ENCODE data around the gene CDT1.

CDT1 gene

GRCh38 chr16:88854306-88855111 lies 50.9 kb downstream of the CDT1 start:
- in situ Hi-C loops (cut with MboI; ENCODE audit: low sequenced_read_pairs), result no loop called here

- in situ Hi-C loops (cut with MboI; ENCODE audit: low sequenced_read_pairs), result no loop called here
Observed at GRCh38 chr16:88855176-88855575, 51.6 kb downstream of the CDT1 start.

- in situ Hi-C loops (cut with MboI; ENCODE audit: low sequenced_read_pairs), result no loop called here
Observed at GRCh38 chr16:88855736-88856121, 52.1 kb downstream of the CDT1 start.

- in situ Hi-C loops (cut with MboI; ENCODE audit: low sequenced_read_pairs), result no loop called here
Observed at GRCh38 chr16:88856122-88856827, 52.7 kb downstream of the CDT1 start.

- in situ Hi-C loops (cut with MboI; ENCODE audit: low sequenced_read_pairs), result no loop called here
Observed at GRCh38 chr16:88856828-88857727, 53.5 kb downstream of the CDT1 start, which contains the start of the genes GALNS and TRAPPC2L. GALNS (minus strand) TSS chr16:88856947; CDS start chr16:88856877, 70 bp downstream. TRAPPC2L (plus strand) TSS chr16:88857127; CDS start chr16:88857151, 24 bp downstream.

GRCh38 chr16:88857728-88858339 lies 54.2 kb downstream of the CDT1 start:
- in situ Hi-C loops (cut with MboI; ENCODE audit: low sequenced_read_pairs), result no loop called here

All from hTERT RPE-1 (cell line).